GM19452 (cell line): ENCODE measurements around the gene LGALS13.

Experiments used
- ATAC-seq: cut with Tn5 transposase; IDR thresholded peaks from one replicate; pipeline ENCODE4 v1.9.1; 2021; ENCODE audit not compliant: unreplicated experiment

LGALS13 gene

GRCh38 chr19:39602224-39602623, at the start of gene LGALS13:
LGALS13 (plus strand) TSS chr19:39602524; CDS start chr19:39602569, 45 bp downstream.
- ATAC-seq: no peak

GRCh38 chr19:39553082-39553652, 49.2 kb upstream of the LGALS13 start:
- ATAC-seq: no peak

GRCh38 chr19:39554701-39555311, 47.5 kb upstream of the LGALS13 start:
- ATAC-seq: no peak

- no peak for ATAC-seq
Observed at GRCh38 chr19:39555883-39556282, 46.4 kb upstream of the LGALS13 start.

- ATAC-seq: no peak
Observed at GRCh38 chr19:39557811-39558623, 44.3 kb upstream of the LGALS13 start.

- no peak for ATAC-seq
Observed at GRCh38 chr19:39558624-39559117, 43.7 kb upstream of the LGALS13 start.

GRCh38 chr19:39563408-39563807, 38.9 kb upstream of the LGALS13 start:
- ATAC-seq: no peak

- no peak for ATAC-seq
Observed at GRCh38 chr19:39566064-39566463, 36.3 kb upstream of the LGALS13 start.

- ATAC-seq: no peak
Observed at GRCh38 chr19:39568604-39569003, 33.7 kb upstream of the LGALS13 start.

GRCh38 chr19:39582442-39582841, 19.9 kb upstream of the LGALS13 start:
- no peak for ATAC-seq

- ATAC-seq: no peak
Observed at GRCh38 chr19:39582891-39583625, 19.3 kb upstream of the LGALS13 start.

- ATAC-seq: no peak
Observed at GRCh38 chr19:39587496-39587895, 14.8 kb upstream of the LGALS13 start.

- ATAC-seq: no peak
Observed at GRCh38 chr19:39588066-39588465, 14.3 kb upstream of the LGALS13 start.

GRCh38 chr19:39590265-39590664, 12.1 kb upstream of the LGALS13 start:
- ATAC-seq: no peak

GRCh38 chr19:39592381-39592780, 9.9 kb upstream of the LGALS13 start:
- ATAC-seq: no peak

- no peak for ATAC-seq
Observed at GRCh38 chr19:39595950-39596349, 6.4 kb upstream of the LGALS13 start.

GRCh38 chr19:39596911-39597310, 5.4 kb upstream of the LGALS13 start:
- no peak for ATAC-seq

- no peak for ATAC-seq
Observed at GRCh38 chr19:39599116-39599515, 3.2 kb upstream of the LGALS13 start.

- no peak for ATAC-seq
Observed at GRCh38 chr19:39603825-39604224, 1.5 kb downstream of the LGALS13 start.

GRCh38 chr19:39607021-39607420, 4.7 kb downstream of the LGALS13 start:
- no peak for ATAC-seq

- ATAC-seq: no peak
Observed at GRCh38 chr19:39607561-39607960, 5.2 kb downstream of the LGALS13 start.
